A673 (cell line): ENCODE measurements around the gene TNS3.

Experiments
- EZH2 ChIP-seq: fragments of 200-600 bp; sonication (generic); IDR thresholded peaks from 2 replicates; pipeline ENCODE4 v1.6.1; 2017; ENCODE audit warnings: borderline replicate concordance, low read depth, mild to moderate bottlenecking, mixed read lengths, antibody characterized with exemption, low read length; ENCODE audit not compliant: poor library complexity, severe bottlenecking
- TF ChIP-seq, protein P1 (sequence below): fragments of 300-800, 200-600 bp; sonication (generic); conservative IDR thresholded peaks from 2 replicates; pipeline ENCODE4 v1.5.1; 2017; ENCODE audit warnings: low read depth, mild to moderate bottlenecking, antibody characterized with exemption, low read length, moderate library complexity, mixed read lengths

DNA sequence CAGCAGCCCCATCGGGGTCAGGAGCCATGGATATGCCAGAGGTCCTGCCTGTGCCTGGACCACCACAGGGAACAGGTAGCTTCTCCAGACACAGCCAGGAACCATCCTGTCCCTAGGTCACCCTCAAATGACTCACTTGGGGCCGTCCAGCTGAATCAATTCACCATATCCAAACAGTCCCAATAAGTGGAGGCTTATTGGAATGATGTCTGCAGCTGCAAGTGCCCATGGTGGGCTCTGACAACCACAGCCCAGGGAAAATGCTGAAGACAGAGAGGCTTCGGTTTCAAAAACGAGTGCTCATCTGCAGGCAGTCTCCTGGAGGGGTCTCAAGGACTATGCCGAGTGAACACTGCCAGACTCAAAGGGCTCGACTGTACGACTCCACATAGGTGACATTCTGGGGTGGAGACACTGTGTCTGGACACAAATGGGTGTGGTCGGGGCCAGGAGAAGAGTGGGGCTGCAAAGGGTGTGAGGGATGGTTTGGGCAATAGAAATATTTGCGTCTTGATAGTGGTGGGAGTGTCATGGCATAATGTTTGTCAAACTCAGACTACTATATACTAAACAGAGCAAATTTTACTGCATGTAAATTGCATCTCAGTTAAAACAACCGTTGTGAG, 204.8 kb downstream of the TNS3 start:
- TF ChIP-seq, protein P1, sequence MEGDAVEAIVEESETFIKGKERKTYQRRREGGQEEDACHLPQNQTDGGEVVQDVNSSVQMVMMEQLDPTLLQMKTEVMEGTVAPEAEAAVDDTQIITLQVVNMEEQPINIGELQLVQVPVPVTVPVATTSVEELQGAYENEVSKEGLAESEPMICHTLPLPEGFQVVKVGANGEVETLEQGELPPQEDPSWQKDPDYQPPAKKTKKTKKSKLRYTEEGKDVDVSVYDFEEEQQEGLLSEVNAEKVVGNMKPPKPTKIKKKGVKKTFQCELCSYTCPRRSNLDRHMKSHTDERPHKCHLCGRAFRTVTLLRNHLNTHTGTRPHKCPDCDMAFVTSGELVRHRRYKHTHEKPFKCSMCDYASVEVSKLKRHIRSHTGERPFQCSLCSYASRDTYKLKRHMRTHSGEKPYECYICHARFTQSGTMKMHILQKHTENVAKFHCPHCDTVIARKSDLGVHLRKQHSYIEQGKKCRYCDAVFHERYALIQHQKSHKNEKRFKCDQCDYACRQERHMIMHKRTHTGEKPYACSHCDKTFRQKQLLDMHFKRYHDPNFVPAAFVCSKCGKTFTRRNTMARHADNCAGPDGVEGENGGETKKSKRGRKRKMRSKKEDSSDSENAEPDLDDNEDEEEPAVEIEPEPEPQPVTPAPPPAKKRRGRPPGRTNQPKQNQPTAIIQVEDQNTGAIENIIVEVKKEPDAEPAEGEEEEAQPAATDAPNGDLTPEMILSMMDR, result no peak
- TF ChIP-seq EZH2, result no peak
